ENCODE measurements around the gene PRRT2.

The PRRT2 gene

GRCh38 chr16:29814592-29814991, 2.6 kb downstream of the PRRT2 start:
- Histone ChIP-seq H3K36me3 (ENCODE audit: insufficient read depth, low read length) (peaks cover 16% of the 10 kb centered on the region; the same call in 1 of the 2 replicates), H2AFZ (ENCODE audit: low read length) (no peak overlapping the region), H3K9ac (ENCODE audit: low read depth, low read length, poor library complexity, severe bottlenecking) (peak overlapping the region; percentile 86), H3K9me2 (replicated peaks; ENCODE audit: low read depth, low read length) (no peaks in the 10 kb centered on the region), H4K20me1 (ENCODE audit: insufficient read depth, low read length, poor library complexity, severe bottlenecking) (peaks cover 23% of the 10 kb centered on the region), H3K4me1 (ENCODE audit: insufficient read depth, low read length, poor library complexity, severe bottlenecking) (peaks cover 45% of the 10 kb centered on the region), H3K4me3 (ENCODE audit: low read length, poor library complexity, severe bottlenecking) (peak overlapping the region; percentile 93), H3K4me2 (ENCODE audit: low read depth, low read length, poor library complexity, severe bottlenecking) (peak overlapping the region; percentile 97), H3K79me2 (ENCODE audit: insufficient read depth, low read length) (peaks cover 46% of the 10 kb centered on the region), H3K9me3 (ENCODE audit: insufficient read depth, low read depth, low read length) (no peaks in the 10 kb centered on the region), H3K27me3 (ENCODE audit: insufficient read depth, low read length, poor library complexity, severe bottlenecking) (no peaks in the 10 kb centered on the region), H3F3A (ENCODE audit: low read depth) (peaks cover 4% of the 10 kb centered on the region; the same call in 1 of the 2 replicates)
- no peak for TF ChIP-seq EZH2phosphoT487 (IDR thresholded peaks at IDR 0.05; ENCODE audit: borderline replicate concordance)
- TF ChIP-seq, protein P1, sequence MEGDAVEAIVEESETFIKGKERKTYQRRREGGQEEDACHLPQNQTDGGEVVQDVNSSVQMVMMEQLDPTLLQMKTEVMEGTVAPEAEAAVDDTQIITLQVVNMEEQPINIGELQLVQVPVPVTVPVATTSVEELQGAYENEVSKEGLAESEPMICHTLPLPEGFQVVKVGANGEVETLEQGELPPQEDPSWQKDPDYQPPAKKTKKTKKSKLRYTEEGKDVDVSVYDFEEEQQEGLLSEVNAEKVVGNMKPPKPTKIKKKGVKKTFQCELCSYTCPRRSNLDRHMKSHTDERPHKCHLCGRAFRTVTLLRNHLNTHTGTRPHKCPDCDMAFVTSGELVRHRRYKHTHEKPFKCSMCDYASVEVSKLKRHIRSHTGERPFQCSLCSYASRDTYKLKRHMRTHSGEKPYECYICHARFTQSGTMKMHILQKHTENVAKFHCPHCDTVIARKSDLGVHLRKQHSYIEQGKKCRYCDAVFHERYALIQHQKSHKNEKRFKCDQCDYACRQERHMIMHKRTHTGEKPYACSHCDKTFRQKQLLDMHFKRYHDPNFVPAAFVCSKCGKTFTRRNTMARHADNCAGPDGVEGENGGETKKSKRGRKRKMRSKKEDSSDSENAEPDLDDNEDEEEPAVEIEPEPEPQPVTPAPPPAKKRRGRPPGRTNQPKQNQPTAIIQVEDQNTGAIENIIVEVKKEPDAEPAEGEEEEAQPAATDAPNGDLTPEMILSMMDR (conservative IDR thresholded peaks at IDR 0.05; ENCODE audit: low read length): no peak

- peaks cover 11% of the 10 kb centered on the region; the same call in 1 of the 2 replicates for H3K36me3 ChIP-seq (ENCODE audit: insufficient read depth, low read length)
- H3K4me1 ChIP-seq (ENCODE audit: insufficient read depth, low read length, poor library complexity, severe bottlenecking): peaks cover 46% of the 10 kb centered on the region
- H4K20me1 ChIP-seq (ENCODE audit: insufficient read depth, low read length, poor library complexity, severe bottlenecking): peaks cover 22% of the 10 kb centered on the region
- H3K9ac ChIP-seq (ENCODE audit: low read depth, low read length, poor library complexity, severe bottlenecking): peak overlapping the region; percentile 86
- H3F3A ChIP-seq (ENCODE audit: low read depth): peaks cover 4% of the 10 kb centered on the region; the same call in 1 of the 2 replicates
- H3K4me2 ChIP-seq (ENCODE audit: low read depth, low read length, poor library complexity, severe bottlenecking): peak overlapping the region; percentile 97
- no peaks in the 10 kb centered on the region for H3K9me3 ChIP-seq (ENCODE audit: insufficient read depth, low read depth, low read length)
- no peak for TF ChIP-seq EZH2phosphoT487 (IDR thresholded peaks at IDR 0.05; ENCODE audit: borderline replicate concordance)
- TF ChIP-seq, protein P1 (conservative IDR thresholded peaks at IDR 0.05; ENCODE audit: low read length): no peak
- no peaks in the 10 kb centered on the region for H3K27me3 ChIP-seq (ENCODE audit: insufficient read depth, low read length, poor library complexity, severe bottlenecking)
- peak overlapping the region; percentile 93 for H3K4me3 ChIP-seq (ENCODE audit: low read length, poor library complexity, severe bottlenecking)
- no peaks in the 10 kb centered on the region for H3K9me2 ChIP-seq (replicated peaks; ENCODE audit: low read depth, low read length)
- H2AFZ ChIP-seq (ENCODE audit: low read length): 0 out of 2 replicates have a peak overlapping the region, but pooled peaks have one; percentile 16
- peaks cover 46% of the 10 kb centered on the region for H3K79me2 ChIP-seq (ENCODE audit: insufficient read depth, low read length)
Observed at GRCh38 chr16:29815032-29815721, 3.2 kb downstream of the PRRT2 start.

- Histone ChIP-seq H3K9me3 (ENCODE audit: insufficient read depth, low read depth, low read length) (no peaks in the 10 kb centered on the region), H4K20me1 (ENCODE audit: insufficient read depth, low read length, poor library complexity, severe bottlenecking) (peaks cover 19% of the 10 kb centered on the region), H3F3A (ENCODE audit: low read depth) (peaks cover 4% of the 10 kb centered on the region; the same call in 1 of the 2 replicates), H3K4me3 (ENCODE audit: low read length, poor library complexity, severe bottlenecking) (peak within 1 kb of the TSS; percentile 93), H3K27me3 (ENCODE audit: insufficient read depth, low read length, poor library complexity, severe bottlenecking) (no peaks in the 10 kb centered on the region), H3K36me3 (ENCODE audit: insufficient read depth, low read length) (peaks cover 2% of the 10 kb centered on the region; the same call in 1 of the 2 replicates), H3K9me2 (replicated peaks; ENCODE audit: low read depth, low read length) (no peaks in the 10 kb centered on the region), H2AFZ (ENCODE audit: low read length) (peak within 1 kb of the TSS; percentile 82), H3K4me1 (ENCODE audit: insufficient read depth, low read length, poor library complexity, severe bottlenecking) (peaks cover 51% of the 10 kb centered on the region), H3K4me2 (ENCODE audit: low read depth, low read length, poor library complexity, severe bottlenecking) (peak within 1 kb of the TSS; percentile 97), H3K9ac (ENCODE audit: low read depth, low read length, poor library complexity, severe bottlenecking) (peak within 1 kb of the TSS; percentile 86), H3K79me2 (ENCODE audit: insufficient read depth, low read length) (peaks cover 37% of the 10 kb centered on the region)
- TF ChIP-seq, protein P1 (conservative IDR thresholded peaks at IDR 0.05; ENCODE audit: low read length): peak; percentile 82
- no peak for TF ChIP-seq EZH2phosphoT487 (IDR thresholded peaks at IDR 0.05; ENCODE audit: borderline replicate concordance)
Observed at GRCh38 chr16:29815793-29816693, 4.0 kb downstream of the PRRT2 start, which contains the start of gene PAGR1. Gene PAGR1, plus strand, starts transcription at chr16:29816152. Its CDS starts 374 bp downstream, at chr16:29816526.
